Neutrophil (primary cell): Measurements from ENCODE around the gene EPHB3.

ENCODE experiments used
- H3K27ac ChIP-seq: fragments of 200-600 bp; sonication (generic); 2 replicates; pipeline ENCODE4 v1.5.1; 2016; ENCODE audit warnings: mild to moderate bottlenecking, moderate library complexity
- H3K27me3 ChIP-seq: fragments of 200-600 bp; sonication (generic); 2 replicates; pipeline ENCODE4 v1.6.0; 2016; ENCODE audit warnings: mild to moderate bottlenecking
- H3K36me3 ChIP-seq: fragments of 200-600 bp; sonication (generic); 2 replicates; pipeline ENCODE4 v1.5.1; 2017
- H3K4me1 ChIP-seq, 2 experiments: fragments of 200-600 bp in 1 of 2; sonication (generic) in 1 of 2; 1 replicate in 1 of 2; 2 replicates in 1 of 2; pipeline versions ENCODE4 v1.5.1 to v1.6.1; 2013 to 2016; ENCODE audit warnings: low read depth in 1 of 2, low read length in 1 of 2, mild to moderate bottlenecking in 1 of 2, moderate library complexity in 1 of 2; ENCODE audit not compliant: control insufficient read depth in 1 of 2, insufficient read depth in 1 of 2
- H3K4me3 ChIP-seq, 2 experiments: fragments of 200-600 bp in 1 of 2; sonication (generic) in 1 of 2; 1 replicate in 1 of 2; 2 replicates in 1 of 2; pipeline ENCODE4 v1.5.1; 2013 to 2016; ENCODE audit warnings: low read depth in 1 of 2, low read length in 1 of 2, mild to moderate bottlenecking in 1 of 2, moderate library complexity in 1 of 2
- H3K9me3 ChIP-seq: fragments of 200-600 bp; sonication (generic); 2 replicates; pipeline ENCODE4 v1.5.1; 2016
- TF ChIP-seq, protein P1 (sequence below): fragments of 200-600 bp; sonication (generic); IDR thresholded peaks from 2 replicates; pipeline ENCODE4 v1.5.1; 2016; ENCODE audit warnings: antibody characterized with exemption

The EPHB3 gene

GRCh38 chr3:184537885-184538665, 23.5 kb upstream of the EPHB3 start:
- Histone ChIP-seq H3K4me3 (no peak overlapping the region), H3K27me3 (peaks cover 54% of the 10 kb centered on the region), H3K27ac (no peak overlapping the region), H3K9me3 (no peaks in the 10 kb centered on the region), H3K4me1 (no peaks in the 10 kb centered on the region), H3K36me3 (no peaks in the 10 kb centered on the region)
- TF ChIP-seq, protein P1, sequence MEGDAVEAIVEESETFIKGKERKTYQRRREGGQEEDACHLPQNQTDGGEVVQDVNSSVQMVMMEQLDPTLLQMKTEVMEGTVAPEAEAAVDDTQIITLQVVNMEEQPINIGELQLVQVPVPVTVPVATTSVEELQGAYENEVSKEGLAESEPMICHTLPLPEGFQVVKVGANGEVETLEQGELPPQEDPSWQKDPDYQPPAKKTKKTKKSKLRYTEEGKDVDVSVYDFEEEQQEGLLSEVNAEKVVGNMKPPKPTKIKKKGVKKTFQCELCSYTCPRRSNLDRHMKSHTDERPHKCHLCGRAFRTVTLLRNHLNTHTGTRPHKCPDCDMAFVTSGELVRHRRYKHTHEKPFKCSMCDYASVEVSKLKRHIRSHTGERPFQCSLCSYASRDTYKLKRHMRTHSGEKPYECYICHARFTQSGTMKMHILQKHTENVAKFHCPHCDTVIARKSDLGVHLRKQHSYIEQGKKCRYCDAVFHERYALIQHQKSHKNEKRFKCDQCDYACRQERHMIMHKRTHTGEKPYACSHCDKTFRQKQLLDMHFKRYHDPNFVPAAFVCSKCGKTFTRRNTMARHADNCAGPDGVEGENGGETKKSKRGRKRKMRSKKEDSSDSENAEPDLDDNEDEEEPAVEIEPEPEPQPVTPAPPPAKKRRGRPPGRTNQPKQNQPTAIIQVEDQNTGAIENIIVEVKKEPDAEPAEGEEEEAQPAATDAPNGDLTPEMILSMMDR, result no peak

DNA sequence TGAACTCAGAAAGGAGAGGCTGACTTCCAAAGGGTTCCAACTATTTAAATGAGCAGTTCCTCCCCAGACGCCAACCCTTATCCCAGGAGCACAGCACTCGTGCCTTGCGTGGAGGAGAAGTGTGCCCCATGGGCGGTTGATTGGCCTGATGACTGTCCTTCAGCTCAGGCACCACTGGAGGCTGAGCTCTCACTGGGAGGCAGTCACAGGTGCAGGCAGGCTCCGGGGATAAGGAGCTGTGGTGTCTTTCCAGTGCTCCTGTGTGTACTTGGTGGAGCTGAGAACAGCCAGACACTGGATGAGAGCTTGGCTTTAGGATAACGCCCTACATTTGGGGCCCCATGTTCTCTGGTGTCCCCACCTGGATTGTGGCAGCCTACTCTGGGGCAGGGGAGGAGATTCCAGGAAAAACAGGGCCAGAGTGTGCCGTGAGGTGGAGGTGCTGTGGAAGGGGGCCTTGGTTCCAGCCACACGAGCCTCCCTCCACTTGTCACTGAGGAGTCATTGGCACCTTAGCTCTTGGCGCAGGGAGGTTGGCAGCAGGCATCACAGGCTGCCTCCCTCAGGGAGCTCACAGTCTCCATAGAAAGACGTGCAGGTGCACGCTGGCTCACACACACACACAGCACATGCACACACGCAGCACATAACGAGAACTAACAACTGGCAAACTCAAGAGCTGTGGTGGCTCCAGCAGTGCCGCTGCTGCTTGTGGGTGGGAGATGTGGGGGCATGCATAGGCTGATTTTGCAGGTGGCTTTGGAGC, 22.7 kb upstream of the EPHB3 start:
- no peaks in the 10 kb centered on the region for H3K9me3 ChIP-seq
- H3K4me3 ChIP-seq, result no peak overlapping the region
- H3K27ac ChIP-seq, result no peak overlapping the region
- no peaks in the 10 kb centered on the region for H3K36me3 ChIP-seq
- peaks cover 57% of the 10 kb centered on the region for H3K27me3 ChIP-seq
- TF ChIP-seq, protein P1, result no peak
- H3K4me1 ChIP-seq, result no peaks in the 10 kb centered on the region

GRCh38 chr3:184539801-184540435, 21.7 kb upstream of the EPHB3 start:
- H3K4me3 ChIP-seq, result no peak overlapping the region
- no peaks in the 10 kb centered on the region for H3K9me3 ChIP-seq
- no peak overlapping the region for H3K27ac ChIP-seq

DNA sequence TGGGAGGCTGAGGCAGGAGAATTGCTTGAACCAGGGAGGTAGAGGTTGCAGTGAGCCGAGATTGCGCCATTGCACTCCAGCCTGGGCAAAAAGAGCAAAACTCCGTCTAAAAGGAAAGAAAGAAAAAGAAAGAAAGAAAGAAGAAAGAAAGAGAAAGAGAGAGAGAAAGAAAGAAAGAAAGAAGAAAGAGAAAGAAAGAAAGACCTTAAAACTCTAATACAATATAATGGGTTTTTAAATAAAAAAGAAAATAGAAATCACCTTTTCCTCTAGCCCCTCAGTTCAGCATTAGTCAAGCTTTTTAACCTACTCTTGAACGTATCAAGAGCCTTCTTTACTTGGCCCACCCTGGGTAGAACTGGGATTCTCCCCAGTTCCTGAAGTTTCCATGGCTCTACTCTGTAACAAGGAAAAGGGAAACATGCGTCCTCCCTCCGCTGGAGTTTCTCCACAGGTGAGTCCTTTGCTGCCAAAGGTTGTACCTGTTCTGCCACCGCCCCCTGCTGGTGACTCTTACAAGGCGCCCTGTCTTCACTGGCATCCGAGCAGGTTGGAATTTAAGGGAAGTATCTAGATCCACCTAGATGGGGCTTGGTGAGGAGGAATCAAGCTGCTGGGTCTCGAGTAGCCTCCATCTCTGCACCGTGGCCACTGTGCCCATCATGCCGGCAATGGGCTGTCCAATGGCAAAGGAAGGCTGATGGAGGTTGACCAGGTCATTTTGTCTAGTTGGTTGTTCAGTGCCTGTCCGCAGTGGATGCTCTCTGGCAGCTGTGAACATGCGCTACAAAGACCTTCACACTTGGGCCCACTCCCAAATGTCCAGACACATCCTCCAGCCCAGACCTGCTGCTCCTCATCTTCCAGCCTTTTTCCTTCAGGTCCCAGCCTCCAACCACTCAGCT, 20.6 kb upstream of the EPHB3 start:
- H3K27me3 ChIP-seq, result peaks cover 66% of the 10 kb centered on the region
- TF ChIP-seq, protein P1, result peak; percentile 63
- no peaks in the 10 kb centered on the region for H3K36me3 ChIP-seq
- H3K4me1 ChIP-seq, result peaks cover 0 to 4% of the 10 kb centered on the region in 2 experiments
- no peak overlapping the region for H3K4me3 ChIP-seq
- no peaks in the 10 kb centered on the region for H3K9me3 ChIP-seq
- H3K27ac ChIP-seq, result no peak overlapping the region

More at GRCh38 chr3:184539801-184540435, 21.7 kb upstream of the EPHB3 start:
- TF ChIP-seq, protein P1, result no peak
- Histone ChIP-seq H3K36me3 (no peaks in the 10 kb centered on the region), H3K27me3 (peaks cover 61% of the 10 kb centered on the region), H3K4me1 (peaks cover 0 to 4% of the 10 kb centered on the region in 2 experiments)
